Gastrocnemius medialis (tissue), 4 donors: ENCODE data around the gene KIDINS220. TPM values are rescaled to one million over a fixed set of nuclear protein-coding genes. Genes with fewer than 3 reads are reported as not detected.

Experiments
- ATAC-seq, 2 donors: fragments of 150-250 bp; one replicate each; pipeline ENCODE4 v1.9.1; 2016
- DNase-seq, 2 donors: peaks; one replicate each; pipeline ENCODE4 v3.0.0-alpha.2; 2019
- H3K27ac ChIP-seq, 4 donors: fragments of 200-600 bp; sonication (generic); 1 replicate in 1 of 4; 2 replicates in 3 of 4; pipeline ENCODE4 v1.5.1; 2016 to 2018; ENCODE audit warnings: mild to moderate bottlenecking in 2 of 4, moderate library complexity in 1 of 4
- H3K27me3 ChIP-seq, 3 donors: fragments of 200-600 bp; sonication (generic) in 2 of 3; 1 replicate in 1 of 3; 2 replicates in 2 of 3; pipeline versions ENCODE4 v1.5.1 to v1.6.0; 2016 to 2019; ENCODE audit warnings: mild to moderate bottlenecking in 1 of 3, moderate library complexity in 1 of 3
- H3K36me3 ChIP-seq, 2 donors: fragments of 200-600 bp; sonication (generic) in 1 of 2; one replicate each; pipeline ENCODE4 v1.5.1; 2017 to 2018
- H3K4me1 ChIP-seq, 2 donors: fragments of 200-600 bp; sonication (generic) in 1 of 2; one replicate each; pipeline ENCODE4 v1.5.1; 2016 to 2017; ENCODE audit warnings: mild to moderate bottlenecking in 2 of 2
- H3K4me3 ChIP-seq, 4 donors: fragments of 200-600 bp; sonication (generic) in 3 of 4; 1 replicate in 1 of 4; 2 replicates in 3 of 4; pipeline ENCODE4 v1.5.1; 2016 to 2019; ENCODE audit warnings: mild to moderate bottlenecking in 2 of 4
- H3K9me3 ChIP-seq, 3 donors: fragments of 200-600 bp; sonication (generic) in 2 of 3; 1 replicate in 1 of 3; 2 replicates in 2 of 3; pipeline ENCODE4 v1.5.1; 2016 to 2019
- CTCF ChIP-seq, 5 experiments: fragments of 450-650 bp in 3 of 5; fragments of 200-600 bp in 2 of 5; sonication (generic) in 2 of 5; IDR thresholded peaks in 4 of 5; conservative IDR thresholded peaks in 1 of 5; 1 replicate in 4 of 5; 2 replicates in 1 of 5; pipeline ENCODE4 v1.5.1; 2016 to 2019; ENCODE audit warnings: antibody characterized with exemption in 5 of 5, mild to moderate bottlenecking in 3 of 5, moderate library complexity in 3 of 5
- POLR2A ChIP-seq, 2 donors: fragments of 450-650 bp; IDR thresholded peaks; one replicate each; pipeline ENCODE4 v1.6.1; 2017; ENCODE audit warnings: antibody characterized with exemption in 2 of 2, mild to moderate bottlenecking in 2 of 2, moderate library complexity in 2 of 2
- in situ Hi-C, 4 donors: fragments of 200-750 bp; cut with MboI; loops; one replicate each; pipeline versions ENCODE4 v1.15.0 to v1.8.0; 2017; ENCODE audit warnings: low sequenced_read_pairs in 4 of 4
- intact Hi-C: fragments of 100-400 bp; cut with DNase I; formaldehyde crosslinking; loops from one replicate; pipeline ENCODE4 v1.15.1; 2023; ENCODE audit warnings: low total_unique reads
- total RNA-seq, 4 donors: library from RNA; depleted of rRNA; stranded (reverse); fragments of >200 nt; gene quantifications; one replicate each; pipeline versions ENCODE4 v1.1.0 to v1.2.3, GENCODE V29; 2016

Gene KIDINS220
- total RNA-seq, 4 donors from 2014 or later = 57.8 to 78.9 (median 59.1) TPM

DNA sequence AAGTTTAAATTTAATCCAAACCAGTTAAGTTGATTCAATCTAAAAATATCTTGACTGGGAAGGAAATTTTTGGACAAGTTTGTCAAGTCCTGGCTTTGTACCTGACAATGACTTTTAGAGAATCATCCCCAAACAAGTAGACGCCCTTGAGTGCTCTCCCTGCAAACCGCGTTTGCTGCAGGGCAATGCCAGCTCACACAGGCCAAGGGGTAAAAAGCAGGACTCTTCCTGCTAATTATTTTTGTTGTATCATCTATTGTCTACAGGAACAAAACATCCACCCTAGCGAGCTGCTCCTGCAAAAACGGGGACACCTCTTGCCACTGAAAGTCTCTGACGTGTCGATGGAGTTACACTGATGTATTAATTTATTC is 144.6 kb downstream of the KIDINS220 start:
- in situ Hi-C loops (loop anchor here (25.0 kb wide), 3 partner anchors 680 to 1605 kb away; no protein-coding TSS in a partner anchor), intact Hi-C loops (no loop called here)
- no peak for ATAC-seq

GRCh38 chr2:8691859-8692437 is 145.5 kb downstream of the KIDINS220 start:
- ATAC-seq = no peak

More for the DNA sequence above, 144.6 kb downstream of the KIDINS220 start:
- peaks cover 6 to 15% (median 12%) of the 10 kb centered on the region in 3 donors for H3K27me3 ChIP-seq
- TF ChIP-seq CTCF (IDR thresholded peaks at IDR 0.05 in 4 of 5, conservative IDR thresholded peaks at IDR 0.05 in 1 of 5) = no peak
- no peak for TF ChIP-seq POLR2A (IDR thresholded peaks at IDR 0.05)
- H3K27ac ChIP-seq = no peak overlapping the region
- no peak overlapping the region for H3K4me3 ChIP-seq
- H3K4me1 ChIP-seq = no peaks in the 10 kb centered on the region
- no peaks in the 10 kb centered on the region for H3K36me3 ChIP-seq
- no peak for DNase-seq
- no peaks in the 10 kb centered on the region for H3K9me3 ChIP-seq

GRCh38 chr2:8685697-8686358 is 151.6 kb downstream of the KIDINS220 start:
- TF ChIP-seq CTCF (IDR thresholded peaks at IDR 0.05 in 4 of 5, conservative IDR thresholded peaks at IDR 0.05 in 1 of 5) = peak; percentile 88 to 100 (median 99)
- no peak for TF ChIP-seq POLR2A (IDR thresholded peaks at IDR 0.05)
- H3K9me3 ChIP-seq = no peaks in the 10 kb centered on the region
- peak in 1 of 2 donors; percentile 35 for ATAC-seq
- DNase-seq = peak in 1 of 2 donors; percentile 51
- peaks cover 6 to 20% of the 10 kb centered on the region in 2 donors for H3K4me1 ChIP-seq
- in situ Hi-C loops (loop anchor here (5.0 to 25.0 kb wide), 6 partner anchors 674 to 1599 kb away; no protein-coding TSS in a partner anchor), intact Hi-C loops (loop anchor here (2.0 to 10.0 kb wide), 4 partner anchors 159 to 1484 kb away; no protein-coding TSS in a partner anchor)
- no peaks in the 10 kb centered on the region for H3K36me3 ChIP-seq
- H3K27ac ChIP-seq = peak overlapping the region in 2 of 4 donors; percentile 9 to 53
- H3K4me3 ChIP-seq = peak overlapping the region; percentile 51 to 75 (median 66)
- H3K27me3 ChIP-seq = no peaks in the 10 kb centered on the region

More at GRCh38 chr2:8691859-8692437, 145.5 kb downstream of the KIDINS220 start:
- intact Hi-C loops (no loop called here), in situ Hi-C loops (loop anchor here (25.0 kb wide), 3 partner anchors 680 to 1605 kb away; no protein-coding TSS in a partner anchor)
- DNase-seq = no peak
- Histone ChIP-seq H3K27me3 (peaks cover 6 to 15% (median 12%) of the 10 kb centered on the region in 3 donors), H3K4me3 (no peak overlapping the region), H3K4me1 (no peaks in the 10 kb centered on the region), H3K9me3 (no peaks in the 10 kb centered on the region), H3K27ac (no peak overlapping the region), H3K36me3 (no peaks in the 10 kb centered on the region)
- TF ChIP-seq CTCF (IDR thresholded peaks at IDR 0.05 in 4 of 5, conservative IDR thresholded peaks at IDR 0.05 in 1 of 5) (no peak), POLR2A (IDR thresholded peaks at IDR 0.05) (no peak)

DNA sequence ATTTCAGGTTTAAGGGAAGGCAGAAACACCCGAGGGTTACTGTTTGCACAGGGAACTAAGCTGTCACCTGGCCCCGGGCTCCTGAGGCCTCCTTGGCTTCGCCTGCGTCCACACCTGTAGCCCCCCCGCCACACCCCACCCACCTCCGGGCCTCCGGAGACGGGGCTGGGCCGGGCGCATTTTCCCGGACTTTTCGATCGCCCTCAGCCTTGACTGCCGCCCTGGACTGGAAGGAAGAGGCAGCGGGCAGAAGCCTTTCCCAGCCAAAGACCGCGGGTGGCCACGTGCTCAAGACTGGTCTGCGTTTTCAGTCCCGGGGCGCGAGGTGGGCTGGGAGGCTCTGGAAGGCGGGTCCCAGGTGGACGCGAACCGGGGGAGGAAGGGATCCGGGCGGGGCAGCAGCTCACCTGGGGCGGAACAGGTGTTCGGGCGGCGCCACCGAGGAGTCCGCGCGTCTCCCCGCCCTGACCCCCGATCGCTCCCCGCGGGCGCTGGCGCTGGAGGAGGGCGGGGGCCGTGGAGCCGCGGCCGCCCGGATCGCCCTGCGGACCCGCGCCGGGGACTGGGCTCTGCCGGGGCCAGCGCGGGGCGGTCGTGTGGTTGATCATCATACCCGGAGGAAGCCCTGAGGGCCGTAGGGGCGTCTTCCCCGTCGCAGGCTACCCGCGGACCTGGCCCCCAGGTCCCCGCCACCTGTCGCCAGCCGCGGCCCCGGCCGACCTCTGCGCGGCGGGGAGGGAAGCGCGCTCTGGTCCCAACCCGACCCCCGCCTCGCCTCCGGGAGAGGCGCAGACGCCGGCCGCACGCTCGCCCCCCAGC is 152.3 kb downstream of the KIDINS220 start:
- TF ChIP-seq POLR2A (IDR thresholded peaks at IDR 0.05) (no peak), CTCF (IDR thresholded peaks at IDR 0.05 in 4 of 5, conservative IDR thresholded peaks at IDR 0.05 in 1 of 5) (no peak)
- in situ Hi-C loops = loop anchor here (5.0 to 25.0 kb wide), 6 partner anchors 673 to 1598 kb away; no protein-coding TSS in a partner anchor
- Histone ChIP-seq H3K4me1 (peaks cover 11 to 25% of the 10 kb centered on the region in 2 donors), H3K4me3 (peak overlapping the region; percentile 51 to 75 (median 66)), H3K27me3 (no peaks in the 10 kb centered on the region), H3K9me3 (no peaks in the 10 kb centered on the region), H3K36me3 (no peaks in the 10 kb centered on the region), H3K27ac (peak overlapping the region; percentile 53 to 83 (median 61))
- intact Hi-C loops = loop anchor here (2.0 to 10.0 kb wide), 6 partner anchors 158 to 1483 kb away; no protein-coding TSS in a partner anchor
- peak in 1 of 2 donors; percentile 2 for ATAC-seq
- no peak for DNase-seq
